ENCODE data around the gene GDPD5.

GDPD5 gene

GRCh38 chr11:75469785-75470405 lies 55.8 kb downstream of the GDPD5 start:
- DNase-seq = no peak

GRCh38 chr11:75468534-75469340 lies 57.0 kb downstream of the GDPD5 start:
- peak; percentile 29 for DNase-seq

- no peak for DNase-seq
These were observed 57.9 kb downstream of the GDPD5 start for GRCh38 chr11:75467881-75468280.

GRCh38 chr11:75467311-75467710 lies 58.4 kb downstream of the GDPD5 start:
- DNase-seq = no peak

- DNase-seq = peak; percentile 17
These were observed 59.8 kb downstream of the GDPD5 start for GRCh38 chr11:75465701-75466531.

GRCh38 chr11:75463106-75463774 lies 62.5 kb downstream of the GDPD5 start:
- DNase-seq = no peak

GRCh38 chr11:75462117-75462653 lies 63.6 kb downstream of the GDPD5 start:
- DNase-seq = no peak

- no peak for DNase-seq
These were observed 64.6 kb downstream of the GDPD5 start for GRCh38 chr11:75461151-75461550.

GRCh38 chr11:75456596-75457183 lies 69.1 kb downstream of the GDPD5 start:
- no peak for DNase-seq

- DNase-seq = no peak
These were observed 70.8 kb downstream of the GDPD5 start for GRCh38 chr11:75454987-75455386.

GRCh38 chr11:75453916-75454655 lies 71.7 kb downstream of the GDPD5 start:
- no peak for DNase-seq

GRCh38 chr11:75450826-75451821 lies 74.6 kb downstream of the GDPD5 start:
- DNase-seq = no peak

GRCh38 chr11:75450236-75450635 lies 75.5 kb downstream of the GDPD5 start:
- DNase-seq = no peak

GRCh38 chr11:75449776-75450175 lies 76.0 kb downstream of the GDPD5 start:
- no peak for DNase-seq

GRCh38 chr11:75449271-75449670 lies 76.5 kb downstream of the GDPD5 start:
- no peak for DNase-seq

GRCh38 chr11:75447415-75447814 lies 78.3 kb downstream of the GDPD5 start:
- DNase-seq = no peak

GRCh38 chr11:75445315-75445953 lies 80.3 kb downstream of the GDPD5 start:
- peak; percentile 37 for DNase-seq

- no peak for DNase-seq
These were observed 82.7 kb downstream of the GDPD5 start for GRCh38 chr11:75443043-75443442.

- DNase-seq = no peak
These were observed 83.4 kb downstream of the GDPD5 start for GRCh38 chr11:75442161-75442885.
